K562 (cell line): Measurements from ENCODE around the gene FAM174C. TPM values are rescaled to one million over a fixed set of nuclear protein-coding genes. Genes with fewer than 3 reads are reported as not detected.

Experiments used
- ARID2 ChIP-seq: fragments of 450-650 bp; IDR thresholded peaks from 2 replicates; pipeline ENCODE4 v1.6.1; 2017; ENCODE audit warnings: antibody characterized with exemption, mild to moderate bottlenecking
- BRCA1 ChIP-seq, 2 experiments: fragments of 450-650 bp in 1 of 2; sonication (generic) in 1 of 2; formaldehyde crosslinking in 1 of 2; IDR thresholded peaks; 2 replicates each; pipeline versions ENCODE4 v1.5.0 to v1.6.1; 2017 to 2020; ENCODE audit warnings: mild to moderate bottlenecking in 1 of 2, missing genetic modification reagents in 1 of 2
- E2F3 ChIP-seq: fragments of 250-450 bp; sonication (Bioruptor Pico); IDR thresholded peaks from 2 replicates; pipeline ENCODE4 v1.4.0; 2020; ENCODE audit warnings: mild to moderate bottlenecking
- HDAC6 ChIP-seq: IDR thresholded peaks from 2 replicates; pipeline ENCODE4 v1.6.1; 2012; ENCODE audit warnings: low read depth, mild to moderate bottlenecking, control low read depth, inconsistent platforms, low read length, moderate library complexity
- HOXB6 ChIP-seq: fragments of 250-450 bp; sonication (Bioruptor Pico); IDR thresholded peaks from 2 replicates; pipeline ENCODE4 v1.5.1; 2022; ENCODE audit warnings: mild to moderate bottlenecking, borderline replicate concordance
- NFIC ChIP-seq: fragments of 450-650 bp; IDR thresholded peaks from 2 replicates; pipeline ENCODE4 v1.6.1; 2017; ENCODE audit warnings: mild to moderate bottlenecking, inconsistent platforms
- NR2C1 ChIP-seq, 2 experiments: fragments of 450-650 bp; IDR thresholded peaks; 2 replicates each; pipeline ENCODE4 v1.6.1; 2017; ENCODE audit warnings: mild to moderate bottlenecking in 2 of 2, antibody characterized with exemption in 1 of 2, inconsistent platforms in 1 of 2, missing compliant biosample characterization in 1 of 2, missing genetic modification characterization in 1 of 2
- PHF21A ChIP-seq: fragments of 450-650 bp; IDR thresholded peaks from 2 replicates; pipeline ENCODE4 v1.6.1; 2017; ENCODE audit warnings: low read depth, borderline replicate concordance
- SAFB2 ChIP-seq: fragments of 200-400 bp; formaldehyde crosslinking; IDR thresholded peaks from 2 replicates; pipeline ENCODE4 v1.6.1; 2018; ENCODE audit warnings: borderline replicate concordance, low read length, low read depth, moderate library complexity; ENCODE audit not compliant: severe bottlenecking
- SREBF1 ChIP-seq: fragments of 150-350 bp; IDR thresholded peaks from 2 replicates; pipeline ENCODE4 v1.6.1; 2014; ENCODE audit warnings: antibody characterized with exemption, low read depth, low read length, borderline replicate concordance
- TARDBP ChIP-seq: fragments of 450-650 bp; IDR thresholded peaks from 2 replicates; pipeline ENCODE4 v1.6.1; 2016
- ZNF395 ChIP-seq: fragments of 200-800 bp; sonication (Bioruptor generic); IDR thresholded peaks from 2 replicates; pipeline ENCODE4 v1.6.1; 2017; ENCODE audit warnings: missing genetic modification characterization, missing compliant biosample characterization
- polyA plus RNA-seq, 8 experiments: library from polyadenylated mRNA; depleted of rRNA in 4 of 8; stranded (reverse) in 5 of 8; unstranded in 3 of 8; fragments of >200 nt; fragmentation: Nextera tagmentation in 2 of 8; fragmentation: Illumina TruSeq in 1 of 8; extraction: Ambion mirVana in 2 of 8; extraction: Trizol in 1 of 8; gene quantifications; 2 replicates each; pipeline versions ENCODE4 v1.2.1 to v1.2.3, GENCODE V29; 2011 to 2014; ENCODE audit warnings: inconsistent platforms in 1 of 8, missing spikeins in 1 of 8
- total RNA-seq, 7 experiments: library from RNA; depleted of rRNA in 6 of 7; stranded (reverse); fragments of >200 nt in 6 of 7; fragmentation: Illumina TruSeq in 2 of 7; extraction: Trizol in 2 of 7; gene quantifications; 2 replicates each; pipeline versions ENCODE4 v1.2.1 to v1.2.3, GENCODE V29; 2011 to 2021; ENCODE audit warnings: low replicate concordance in 1 of 7
- TF ChIP-seq, protein P1 (sequence below): sonication (generic); formaldehyde crosslinking; IDR thresholded peaks from 2 replicates; pipeline ENCODE4 v1.8.0; 2022; ENCODE audit warnings: mild to moderate bottlenecking, missing genetic modification reagents
- TF ChIP-seq, protein P2 (sequence below): sonication (generic); formaldehyde crosslinking; IDR thresholded peaks from 2 replicates; pipeline ENCODE4 v1.8.0; 2022; ENCODE audit warnings: mild to moderate bottlenecking, missing genetic modification reagents
- TF ChIP-seq, protein P3 (sequence below), 3 experiments: fragments of 200-800 bp in 1 of 3; fragments of 250-450 bp in 1 of 3; fragments of 450-650 bp in 1 of 3; sonication (Bioruptor Pico) in 1 of 3; sonication (Bioruptor generic) in 1 of 3; formaldehyde crosslinking in 1 of 3; IDR thresholded peaks; 2 replicates each; pipeline versions ENCODE4 v1.6.1 to v1.8.0; 2016 to 2022; ENCODE audit warnings: mild to moderate bottlenecking in 2 of 3, missing genetic modification characterization in 2 of 3, missing compliant biosample characterization in 1 of 3, moderate library complexity in 1 of 3

The FAM174C gene
- total and polyA plus RNA-seq, 9 of the 15 experiments (the other 6 are each of a cell fraction or from before 2014, with no cell fraction given): 0.66 to 89.6 (median 20.3) TPM

DNA sequence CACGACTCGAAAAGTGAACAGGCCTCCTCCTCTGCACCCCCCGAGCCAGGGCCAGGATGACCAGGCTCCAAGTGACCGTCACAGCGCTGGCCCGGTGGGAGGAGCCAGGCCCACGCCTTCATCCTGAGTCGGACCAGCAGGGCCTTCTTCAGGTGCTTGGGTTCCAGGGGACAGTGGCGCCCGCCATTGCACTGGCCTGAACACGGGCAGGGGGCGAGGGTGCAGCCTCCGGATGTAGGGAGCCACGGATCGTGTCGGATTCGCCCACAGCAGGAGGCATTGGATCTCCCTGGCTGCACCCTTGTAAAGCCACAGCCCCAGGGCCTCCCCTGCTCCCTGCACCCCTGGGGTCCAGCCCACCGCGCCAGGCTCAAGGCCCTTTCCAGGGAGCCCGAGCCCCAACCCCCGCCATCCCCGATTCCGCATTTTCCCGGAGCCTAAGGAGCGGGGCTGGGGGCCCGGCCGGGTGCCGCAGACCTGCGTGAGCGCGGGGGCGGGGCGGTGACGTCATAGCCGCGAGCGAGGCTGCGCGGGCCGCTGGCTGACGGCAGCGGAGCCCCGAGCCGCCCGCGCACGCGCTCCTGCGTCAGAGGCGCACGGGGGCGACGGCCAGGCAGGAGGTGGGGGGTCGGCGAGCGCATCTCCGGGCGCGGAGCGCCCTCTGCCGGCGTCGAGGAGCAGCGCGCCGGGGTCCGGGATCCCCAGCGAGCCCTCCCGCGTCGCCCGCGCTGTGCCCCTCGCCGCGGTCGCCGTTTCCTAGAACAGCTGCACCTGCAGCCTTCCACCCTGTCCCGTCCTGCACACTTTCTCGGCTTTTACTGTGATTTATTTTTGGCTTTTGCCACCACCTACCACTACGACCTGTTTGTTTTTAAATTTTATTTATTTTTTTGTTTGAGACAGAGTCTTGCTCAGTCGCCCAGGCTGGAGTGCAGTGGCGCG is 35.3 kb upstream of the FAM174C start (continued):
- TF ChIP-seq ZNF395 (no peak), E2F3 (CRISPR knock-in tag) (peak; percentile 57; the same call in 1 of the 2 replicates), SAFB2 (no peak), ARID2 (no peak), HOXB6 (CRISPR knock-in tag) (no peak), SREBF1 (no peak), BRCA1 (IDR thresholded peaks at IDR 0.05) (no peak), BRCA1 (CRISPR knock-in tag; IDR thresholded peaks at IDR 0.05) (no peak), TARDBP (peak; percentile 91; the same call in 1 of the 2 replicates), PHF21A (no peak), HDAC6 (no peak), NFIC (peak; percentile 4; the same call in 1 of the 2 replicates), NR2C1 (IDR thresholded peaks at IDR 0.05) (no peak), NR2C1 (tag; IDR thresholded peaks at IDR 0.05) (no peak)
- TF ChIP-seq, protein P1, sequence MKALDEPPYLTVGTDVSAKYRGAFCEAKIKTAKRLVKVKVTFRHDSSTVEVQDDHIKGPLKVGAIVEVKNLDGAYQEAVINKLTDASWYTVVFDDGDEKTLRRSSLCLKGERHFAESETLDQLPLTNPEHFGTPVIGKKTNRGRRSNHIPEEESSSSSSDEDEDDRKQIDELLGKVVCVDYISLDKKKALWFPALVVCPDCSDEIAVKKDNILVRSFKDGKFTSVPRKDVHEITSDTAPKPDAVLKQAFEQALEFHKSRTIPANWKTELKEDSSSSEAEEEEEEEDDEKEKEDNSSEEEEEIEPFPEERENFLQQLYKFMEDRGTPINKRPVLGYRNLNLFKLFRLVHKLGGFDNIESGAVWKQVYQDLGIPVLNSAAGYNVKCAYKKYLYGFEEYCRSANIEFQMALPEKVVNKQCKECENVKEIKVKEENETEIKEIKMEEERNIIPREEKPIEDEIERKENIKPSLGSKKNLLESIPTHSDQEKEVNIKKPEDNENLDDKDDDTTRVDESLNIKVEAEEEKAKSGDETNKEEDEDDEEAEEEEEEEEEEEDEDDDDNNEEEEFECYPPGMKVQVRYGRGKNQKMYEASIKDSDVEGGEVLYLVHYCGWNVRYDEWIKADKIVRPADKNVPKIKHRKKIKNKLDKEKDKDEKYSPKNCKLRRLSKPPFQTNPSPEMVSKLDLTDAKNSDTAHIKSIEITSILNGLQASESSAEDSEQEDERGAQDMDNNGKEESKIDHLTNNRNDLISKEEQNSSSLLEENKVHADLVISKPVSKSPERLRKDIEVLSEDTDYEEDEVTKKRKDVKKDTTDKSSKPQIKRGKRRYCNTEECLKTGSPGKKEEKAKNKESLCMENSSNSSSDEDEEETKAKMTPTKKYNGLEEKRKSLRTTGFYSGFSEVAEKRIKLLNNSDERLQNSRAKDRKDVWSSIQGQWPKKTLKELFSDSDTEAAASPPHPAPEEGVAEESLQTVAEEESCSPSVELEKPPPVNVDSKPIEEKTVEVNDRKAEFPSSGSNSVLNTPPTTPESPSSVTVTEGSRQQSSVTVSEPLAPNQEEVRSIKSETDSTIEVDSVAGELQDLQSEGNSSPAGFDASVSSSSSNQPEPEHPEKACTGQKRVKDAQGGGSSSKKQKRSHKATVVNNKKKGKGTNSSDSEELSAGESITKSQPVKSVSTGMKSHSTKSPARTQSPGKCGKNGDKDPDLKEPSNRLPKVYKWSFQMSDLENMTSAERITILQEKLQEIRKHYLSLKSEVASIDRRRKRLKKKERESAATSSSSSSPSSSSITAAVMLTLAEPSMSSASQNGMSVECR (CRISPR knock-in tag): peak; percentile 78
- TF ChIP-seq, protein P2, sequence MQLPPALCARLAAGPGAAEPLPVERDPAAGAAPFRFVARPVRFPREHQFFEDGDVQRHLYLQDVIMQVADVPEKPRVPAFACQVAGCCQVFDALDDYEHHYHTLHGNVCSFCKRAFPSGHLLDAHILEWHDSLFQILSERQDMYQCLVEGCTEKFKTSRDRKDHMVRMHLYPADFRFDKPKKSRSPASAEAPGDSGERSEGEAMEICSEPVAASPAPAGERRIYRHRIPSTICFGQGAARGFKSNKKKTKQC (CRISPR knock-in tag): no peak; the same call in 1 of the 2 replicates
- TF ChIP-seq, protein P3, sequence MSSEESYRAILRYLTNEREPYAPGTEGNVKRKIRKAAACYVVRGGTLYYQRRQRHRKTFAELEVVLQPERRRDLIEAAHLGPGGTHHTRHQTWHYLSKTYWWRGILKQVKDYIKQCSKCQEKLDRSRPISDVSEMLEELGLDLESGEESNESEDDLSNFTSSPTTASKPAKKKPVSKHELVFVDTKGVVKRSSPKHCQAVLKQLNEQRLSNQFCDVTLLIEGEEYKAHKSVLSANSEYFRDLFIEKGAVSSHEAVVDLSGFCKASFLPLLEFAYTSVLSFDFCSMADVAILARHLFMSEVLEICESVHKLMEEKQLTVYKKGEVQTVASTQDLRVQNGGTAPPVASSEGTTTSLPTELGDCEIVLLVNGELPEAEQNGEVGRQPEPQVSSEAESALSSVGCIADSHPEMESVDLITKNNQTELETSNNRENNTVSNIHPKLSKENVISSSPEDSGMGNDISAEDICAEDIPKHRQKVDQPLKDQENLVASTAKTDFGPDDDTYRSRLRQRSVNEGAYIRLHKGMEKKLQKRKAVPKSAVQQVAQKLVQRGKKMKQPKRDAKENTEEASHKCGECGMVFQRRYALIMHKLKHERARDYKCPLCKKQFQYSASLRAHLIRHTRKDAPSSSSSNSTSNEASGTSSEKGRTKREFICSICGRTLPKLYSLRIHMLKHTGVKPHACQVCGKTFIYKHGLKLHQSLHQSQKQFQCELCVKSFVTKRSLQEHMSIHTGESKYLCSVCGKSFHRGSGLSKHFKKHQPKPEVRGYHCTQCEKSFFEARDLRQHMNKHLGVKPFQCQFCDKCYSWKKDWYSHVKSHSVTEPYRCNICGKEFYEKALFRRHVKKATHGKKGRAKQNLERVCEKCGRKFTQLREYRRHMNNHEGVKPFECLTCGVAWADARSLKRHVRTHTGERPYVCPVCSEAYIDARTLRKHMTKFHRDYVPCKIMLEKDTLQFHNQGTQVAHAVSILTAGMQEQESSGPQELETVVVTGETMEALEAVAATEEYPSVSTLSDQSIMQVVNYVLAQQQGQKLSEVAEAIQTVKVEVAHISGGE (CRISPR knock-in tag; IDR thresholded peaks at IDR 0.05): peak in 2 of 3 experiments; percentile 25 to 40; a peak in 2 of 6 replicates
